Astrocyte (in vitro differentiated cells and primary cell): ENCODE data around the gene CNOT1. TPM values are rescaled to one million over a fixed set of nuclear protein-coding genes. Genes with fewer than 3 reads are reported as not detected.

Source experiments
- DNase-seq: peaks from one replicate; pipeline ENCODE4 v3.0.0-alpha.2; 2010; ENCODE audit warnings: low read depth
- FAIRE-seq: peaks from 2 replicates; lab custom pipeline; 2011; peaks lifted over from hg19 to GRCh38; lab: Jason Lieb, UNC
- H2AFZ ChIP-seq: 2 replicates; pipeline ENCODE4 v1.6.0; 2012; ENCODE audit warnings: low read depth, low read length, inconsistent platforms
- H3K27ac ChIP-seq: 2 replicates; pipeline ENCODE4 v1.5.1; 2011; ENCODE audit warnings: low read depth, low read length, inconsistent platforms
- H3K27me3 ChIP-seq: 2 replicates; pipeline ENCODE4 v1.6.0; 2011; ENCODE audit warnings: low read length, inconsistent platforms; ENCODE audit not compliant: insufficient read depth
- H3K36me3 ChIP-seq: 2 replicates; pipeline ENCODE4 v1.5.1; 2011; ENCODE audit warnings: low read length, inconsistent platforms; ENCODE audit not compliant: insufficient read depth
- H3K4me1 ChIP-seq: 2 replicates; pipeline ENCODE4 v1.5.1; 2011; ENCODE audit warnings: low read length, inconsistent platforms; ENCODE audit not compliant: insufficient read depth
- H3K4me2 ChIP-seq: 2 replicates; pipeline ENCODE4 v1.6.0; 2012; ENCODE audit warnings: low read length, inconsistent platforms
- H3K4me3 ChIP-seq: 2 replicates; pipeline ENCODE4 v1.5.1; 2011; ENCODE audit warnings: low read depth, mild to moderate bottlenecking, low read length, inconsistent platforms; ENCODE audit not compliant: insufficient read depth
- H3K79me2 ChIP-seq: 2 replicates; pipeline ENCODE4 v1.6.0; 2012; ENCODE audit warnings: mild to moderate bottlenecking, low read length, inconsistent platforms; ENCODE audit not compliant: insufficient read depth
- H3K9ac ChIP-seq: 2 replicates; pipeline ENCODE4 v1.6.0; 2012; ENCODE audit warnings: mild to moderate bottlenecking, low read length, inconsistent platforms
- H3K9me3 ChIP-seq: 2 replicates; pipeline ENCODE4 v1.5.1; 2012; ENCODE audit warnings: low read depth, mild to moderate bottlenecking, low read length, inconsistent platforms; ENCODE audit not compliant: insufficient read depth
- H4K20me1 ChIP-seq: 2 replicates; pipeline ENCODE4 v1.6.0; 2012; ENCODE audit warnings: low read length, inconsistent platforms; ENCODE audit not compliant: insufficient read depth
- H3K27ac Mint-ChIP-seq: one replicate; pipeline ENCODE4 v1.8.0; 2021; ENCODE audit warnings: mild to moderate bottlenecking, mixed read lengths; ENCODE audit not compliant: unreplicated experiment
- H3K27me3 Mint-ChIP-seq: one replicate; pipeline ENCODE4 v1.8.0; 2021; ENCODE audit warnings: low read depth, mixed read lengths; ENCODE audit not compliant: unreplicated experiment
- H3K36me3 Mint-ChIP-seq: one replicate; pipeline ENCODE4 v1.8.0; 2021; ENCODE audit warnings: low read depth, mixed read lengths; ENCODE audit not compliant: unreplicated experiment
- H3K4me1 Mint-ChIP-seq: one replicate; pipeline ENCODE4 v1.8.0; 2021; ENCODE audit warnings: low read depth, mixed read lengths; ENCODE audit not compliant: unreplicated experiment
- H3K4me3 Mint-ChIP-seq: one replicate; pipeline ENCODE4 v1.8.0; 2021; ENCODE audit warnings: mild to moderate bottlenecking, moderate library complexity, mixed read lengths; ENCODE audit not compliant: unreplicated experiment
- H3K9me3 Mint-ChIP-seq: one replicate; pipeline ENCODE4 v1.8.0; 2021; ENCODE audit warnings: mild to moderate bottlenecking, mixed read lengths; ENCODE audit not compliant: unreplicated experiment
- EZH2 ChIP-seq: IDR thresholded peaks from 2 replicates; pipeline ENCODE4 v1.6.1; 2012; ENCODE audit warnings: mild to moderate bottlenecking, low read length, inconsistent platforms; ENCODE audit not compliant: insufficient read depth
- total RNA-seq: library from RNA; stranded (reverse); gene quantifications from 2 replicates; pipeline ENCODE4 v1.2.1, GENCODE V29; 2021
- TF ChIP-seq, protein P1 (sequence below): IDR thresholded peaks from 2 replicates; pipeline ENCODE4 v1.5.1; 2011; ENCODE audit warnings: low read depth, mild to moderate bottlenecking, inconsistent platforms, low read length, moderate library complexity; ENCODE audit not compliant: insufficient read depth

CNOT1 gene
- total RNA-seq, 1 donor from 2014 or later = 212 TPM

GRCh38 chr16:58636466-58636865, 6.8 kb upstream of the CNOT1 start:
- FAIRE-seq (no peak), DNase-seq (no peak)
- no peaks in the 10 kb centered on the region for H3K36me3 ChIP-seq
- no peaks in the 10 kb centered on the region for H3K36me3 Mint-ChIP-seq
- H3K27me3 ChIP-seq = no peaks in the 10 kb centered on the region
- peaks cover 8% of the 10 kb centered on the region for H3K27me3 Mint-ChIP-seq
- H3K27ac ChIP-seq = no peak overlapping the region
- no peak overlapping the region for H3K9ac ChIP-seq
- no peak overlapping the region for H3K4me3 ChIP-seq
- H3K9me3 ChIP-seq = no peaks in the 10 kb centered on the region
- H3K4me1 ChIP-seq = peaks cover 4% of the 10 kb centered on the region
- TF ChIP-seq, protein P1, sequence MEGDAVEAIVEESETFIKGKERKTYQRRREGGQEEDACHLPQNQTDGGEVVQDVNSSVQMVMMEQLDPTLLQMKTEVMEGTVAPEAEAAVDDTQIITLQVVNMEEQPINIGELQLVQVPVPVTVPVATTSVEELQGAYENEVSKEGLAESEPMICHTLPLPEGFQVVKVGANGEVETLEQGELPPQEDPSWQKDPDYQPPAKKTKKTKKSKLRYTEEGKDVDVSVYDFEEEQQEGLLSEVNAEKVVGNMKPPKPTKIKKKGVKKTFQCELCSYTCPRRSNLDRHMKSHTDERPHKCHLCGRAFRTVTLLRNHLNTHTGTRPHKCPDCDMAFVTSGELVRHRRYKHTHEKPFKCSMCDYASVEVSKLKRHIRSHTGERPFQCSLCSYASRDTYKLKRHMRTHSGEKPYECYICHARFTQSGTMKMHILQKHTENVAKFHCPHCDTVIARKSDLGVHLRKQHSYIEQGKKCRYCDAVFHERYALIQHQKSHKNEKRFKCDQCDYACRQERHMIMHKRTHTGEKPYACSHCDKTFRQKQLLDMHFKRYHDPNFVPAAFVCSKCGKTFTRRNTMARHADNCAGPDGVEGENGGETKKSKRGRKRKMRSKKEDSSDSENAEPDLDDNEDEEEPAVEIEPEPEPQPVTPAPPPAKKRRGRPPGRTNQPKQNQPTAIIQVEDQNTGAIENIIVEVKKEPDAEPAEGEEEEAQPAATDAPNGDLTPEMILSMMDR = no peak
- TF ChIP-seq EZH2 = no peak
- H3K4me2 ChIP-seq = no peak overlapping the region
- H3K27ac Mint-ChIP-seq = no peak overlapping the region
- H3K79me2 ChIP-seq = no peaks in the 10 kb centered on the region
- no peaks in the 10 kb centered on the region for H3K9me3 Mint-ChIP-seq
- no peak overlapping the region for H2AFZ ChIP-seq
- no peak overlapping the region for H3K4me3 Mint-ChIP-seq
- H4K20me1 ChIP-seq = no peaks in the 10 kb centered on the region
- H3K4me1 Mint-ChIP-seq = peaks cover 5% of the 10 kb centered on the region

DNA sequence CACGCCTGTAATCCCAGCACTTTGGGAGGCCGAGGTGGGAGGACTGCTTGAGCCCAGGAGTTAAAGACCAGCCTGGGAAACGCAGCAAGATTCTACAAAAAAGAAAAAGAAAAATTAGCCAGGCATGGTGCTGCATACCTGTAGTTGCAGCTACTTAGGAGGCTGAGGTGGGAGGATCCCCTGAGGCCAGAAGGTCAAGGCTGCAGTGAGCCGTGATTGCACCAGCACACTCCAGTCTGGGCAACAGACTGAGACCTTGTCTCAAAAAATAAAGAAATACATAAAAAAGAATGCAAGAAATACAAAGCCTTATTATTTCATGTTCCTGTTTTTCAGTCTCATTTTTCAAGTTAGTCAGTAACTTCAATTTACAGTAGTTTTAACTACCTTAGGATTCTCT, 5.9 kb upstream of the CNOT1 start:
- Mint-ChIP-seq H3K9me3 (no peaks in the 10 kb centered on the region), H3K4me3 (no peak overlapping the region), H3K27ac (no peak overlapping the region), H3K27me3 (peaks cover 8% of the 10 kb centered on the region), H3K4me1 (peaks cover 5% of the 10 kb centered on the region), H3K36me3 (no peaks in the 10 kb centered on the region)
- Histone ChIP-seq H2AFZ (no peak overlapping the region), H3K9me3 (no peaks in the 10 kb centered on the region), H3K79me2 (no peaks in the 10 kb centered on the region), H3K4me2 (no peak overlapping the region), H3K27me3 (no peaks in the 10 kb centered on the region), H3K4me3 (no peak overlapping the region), H3K4me1 (peaks cover 8% of the 10 kb centered on the region), H3K36me3 (no peaks in the 10 kb centered on the region), H4K20me1 (no peaks in the 10 kb centered on the region), H3K27ac (no peak overlapping the region), H3K9ac (no peak overlapping the region)
- FAIRE-seq (no peak), DNase-seq (no peak)
- TF ChIP-seq, protein P1 = no peak
- no peak for TF ChIP-seq EZH2

- H3K4me2 ChIP-seq = no peak overlapping the region
- peaks cover 3% of the 10 kb centered on the region for H3K79me2 ChIP-seq
- H4K20me1 ChIP-seq = peaks cover under 1% of the 10 kb centered on the region
- H3K4me3 ChIP-seq = no peak overlapping the region
- peaks cover 1% of the 10 kb centered on the region for H3K36me3 Mint-ChIP-seq
- H3K27ac Mint-ChIP-seq = no peak overlapping the region
- no peaks in the 10 kb centered on the region for H3K27me3 ChIP-seq
- no peaks in the 10 kb centered on the region for H3K9me3 Mint-ChIP-seq
- no peak for FAIRE-seq
- H3K4me1 ChIP-seq = peaks cover 12% of the 10 kb centered on the region
- peaks cover 5% of the 10 kb centered on the region for H3K4me1 Mint-ChIP-seq
- H3K36me3 ChIP-seq = no peaks in the 10 kb centered on the region
- no peak for DNase-seq
- H3K9ac ChIP-seq = no peak overlapping the region
- H3K9me3 ChIP-seq = no peaks in the 10 kb centered on the region
- no peak overlapping the region for H3K4me3 Mint-ChIP-seq
- peaks cover 4% of the 10 kb centered on the region for H3K27me3 Mint-ChIP-seq
- TF ChIP-seq, protein P1 = no peak
- no peak for TF ChIP-seq EZH2
- H3K27ac ChIP-seq = no peak overlapping the region
- H2AFZ ChIP-seq = no peak overlapping the region
Measured at GRCh38 chr16:58634265-58634802, 4.7 kb upstream of the CNOT1 start.
